GM11168 (cell line): ENCODE data around the gene UBA6.
"Not testable (repeated sequence)": the region's sequence is repeated elsewhere in the genome, so short reads cannot be mapped to it uniquely, and the experiment has no call there.

Source experiments
- in situ Hi-C: fragments of 300-500 bp; cut with MboI; formaldehyde crosslinking; loops from one replicate; pipeline ENCODE4 v1.12.0; 2022; ENCODE audit warnings: low sequenced_read_pairs; ENCODE audit not compliant: unreplicated experiment

The UBA6 gene

DNA sequence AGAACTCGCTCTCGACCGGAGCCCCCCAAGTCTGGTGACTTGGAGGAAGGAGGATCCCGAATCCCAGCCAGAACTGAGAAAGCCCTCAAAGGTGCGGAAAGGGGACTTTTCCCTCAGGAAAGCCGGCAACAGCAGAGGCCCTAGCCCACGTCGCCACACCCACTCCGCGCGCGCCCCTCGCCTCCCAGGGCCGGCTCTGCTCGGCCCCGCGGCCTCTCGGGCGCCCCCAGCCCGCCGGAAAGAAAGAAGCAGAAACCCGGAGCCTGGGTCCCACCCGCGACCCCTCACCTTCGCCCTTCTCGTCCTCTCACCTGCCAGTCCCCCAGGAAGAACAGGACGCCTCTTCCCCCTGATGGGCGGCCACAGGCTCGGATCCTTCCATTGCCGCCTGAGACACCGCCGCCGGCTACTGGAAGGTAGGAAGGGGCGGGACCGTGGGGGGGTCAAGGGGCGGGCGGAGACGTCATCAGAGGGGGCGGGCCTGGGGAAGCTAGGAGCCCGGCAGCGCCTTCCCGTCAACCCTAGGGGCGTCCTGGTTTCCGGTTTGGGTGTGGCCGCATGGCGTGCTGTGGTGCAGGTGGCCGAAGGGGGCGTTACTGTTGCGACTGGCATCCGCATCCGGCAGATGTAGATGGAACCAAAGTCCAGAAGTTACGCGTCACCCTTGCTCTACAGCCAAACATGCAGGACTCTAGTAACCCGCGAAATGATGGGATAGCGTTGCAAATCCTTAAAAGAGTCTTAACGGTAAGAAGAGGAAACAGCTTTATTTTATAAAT lies at the start of gene UBA6:
TSS of gene UBA6 (minus strand) at position 418 of the 779 bp plus-strand sequence. CDS start at position 382, 36 bp downstream.
- in situ Hi-C loops, result loop anchor here (10.0 kb wide), 1 partner anchor 156 kb away; the partner anchor contains the start of gene CENPC

DNA sequence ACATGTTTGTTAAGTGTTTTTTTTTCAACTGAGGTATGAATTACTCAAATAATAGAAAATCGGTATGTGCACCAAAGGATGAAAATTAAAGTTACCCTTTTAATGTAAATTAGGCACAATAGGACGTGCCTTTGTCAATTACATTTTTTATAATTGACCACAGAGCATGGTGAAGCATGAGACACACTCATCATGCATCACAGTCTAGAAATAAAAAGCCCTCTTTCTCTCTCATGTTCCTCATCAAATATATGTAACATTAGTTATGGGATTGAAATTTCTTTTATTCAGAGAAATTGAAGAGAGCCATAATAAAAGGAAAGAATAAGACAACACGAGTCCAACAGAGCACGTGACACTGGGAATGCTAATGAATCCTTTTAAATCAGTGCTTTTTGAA lies 49.7 kb upstream of the UBA6 start:
- in situ Hi-C loops, result no loop called here

DNA sequence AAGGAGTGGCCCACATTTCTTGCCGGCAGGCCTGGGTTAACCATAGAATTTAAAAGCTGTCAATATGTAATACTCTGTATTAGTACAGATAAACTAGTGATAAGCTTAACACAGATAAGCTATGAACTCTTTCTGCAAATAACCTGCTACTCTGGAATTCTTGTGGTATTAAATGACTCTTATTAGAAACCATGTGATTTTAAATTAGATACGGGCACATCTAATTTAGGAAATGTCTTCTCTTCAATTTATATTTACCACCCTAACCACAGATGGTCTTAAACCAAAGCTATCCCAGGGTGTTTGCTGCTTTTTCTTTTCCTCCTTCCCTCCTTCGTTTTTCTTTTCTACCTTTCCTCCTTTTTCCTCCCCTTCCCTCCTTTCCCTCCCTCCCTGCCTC lies 48.3 kb upstream of the UBA6 start:
- in situ Hi-C loops, result no loop called here

DNA sequence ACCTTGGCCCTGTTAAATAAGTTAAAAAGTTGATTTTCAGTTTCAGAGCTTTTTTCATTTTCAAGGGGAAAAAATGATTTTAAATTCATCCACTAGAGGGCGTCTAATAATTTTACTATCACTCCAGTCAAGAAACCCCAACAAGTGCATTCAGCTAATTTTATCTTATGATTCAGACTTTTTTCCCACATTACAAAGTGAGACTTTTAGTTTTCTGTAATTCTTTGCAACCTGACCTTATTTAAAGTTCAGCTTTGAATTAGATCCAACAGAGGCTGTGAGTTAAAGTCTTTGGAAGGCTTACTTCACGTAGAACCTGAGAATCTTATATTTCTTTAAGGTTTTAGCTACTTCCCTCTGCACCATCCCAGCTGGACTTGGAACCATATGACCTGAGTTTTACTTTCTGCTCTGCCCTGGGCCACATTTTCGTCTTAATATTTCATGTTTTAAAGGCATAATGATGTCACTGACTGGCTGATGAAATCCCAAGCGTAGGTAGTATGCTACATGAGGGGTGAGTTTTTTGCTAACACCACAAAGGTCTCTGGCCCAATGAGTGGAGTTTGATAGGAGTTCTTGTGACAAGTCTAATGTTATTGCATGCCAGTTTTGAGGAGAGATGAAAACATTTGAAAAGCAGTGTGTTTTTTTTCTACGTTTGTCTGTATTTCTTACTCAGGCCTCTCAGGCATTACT lies 46.0 kb upstream of the UBA6 start:
- in situ Hi-C loops, result no loop called here

DNA sequence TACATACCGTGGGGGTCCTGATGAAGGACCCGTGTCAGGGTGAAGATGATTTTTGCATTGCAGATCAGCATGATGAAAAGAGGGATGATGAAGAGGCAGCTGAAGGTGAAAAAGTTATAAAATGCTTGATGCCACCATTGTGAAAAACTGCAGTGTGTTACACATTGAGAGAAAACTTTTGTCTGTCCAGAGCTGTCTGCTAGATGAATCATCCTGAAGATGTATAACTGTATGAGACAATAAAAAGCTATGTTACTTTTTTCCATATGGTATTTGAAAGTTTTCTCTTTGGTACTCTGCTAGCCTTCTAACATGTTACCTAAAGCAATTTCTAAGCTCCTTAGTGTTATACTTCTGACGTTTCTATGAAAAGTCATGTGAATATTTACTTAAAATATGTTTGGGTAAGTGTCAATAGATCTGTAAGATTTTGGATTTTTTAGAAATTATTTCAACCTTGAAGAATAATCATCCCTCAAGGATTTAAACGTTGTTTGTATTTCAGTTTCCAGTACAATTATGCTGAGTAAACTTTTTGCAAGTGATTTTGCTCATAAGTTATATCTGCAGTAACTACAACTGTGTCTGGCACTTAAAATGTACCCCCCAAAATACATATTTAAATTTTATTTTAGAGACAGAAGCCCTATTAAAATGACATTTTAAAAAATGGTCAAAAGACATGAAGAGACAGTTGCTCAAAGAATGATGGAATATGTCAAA lies 43.8 kb upstream of the UBA6 start:
- in situ Hi-C loops, result no loop called here

DNA sequence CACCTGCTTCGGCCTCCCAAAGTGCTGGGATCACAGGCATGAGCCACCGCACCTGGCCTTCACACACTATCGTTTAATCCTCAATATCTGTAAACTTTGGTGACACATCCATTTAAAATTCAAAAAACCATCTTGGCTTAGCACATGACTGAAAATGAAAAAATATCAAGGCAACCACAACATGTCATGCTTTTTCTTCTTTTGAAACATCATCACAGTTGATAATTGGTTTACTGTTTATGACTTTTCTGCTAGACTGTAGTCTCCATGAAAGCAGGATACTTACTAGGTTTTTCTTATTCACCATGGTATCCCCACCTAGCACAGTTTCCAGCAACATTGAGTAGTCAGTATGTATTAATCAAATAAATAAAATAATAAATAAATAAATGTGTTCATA lies 42.2 kb upstream of the UBA6 start:
- in situ Hi-C loops, result no loop called here

DNA sequence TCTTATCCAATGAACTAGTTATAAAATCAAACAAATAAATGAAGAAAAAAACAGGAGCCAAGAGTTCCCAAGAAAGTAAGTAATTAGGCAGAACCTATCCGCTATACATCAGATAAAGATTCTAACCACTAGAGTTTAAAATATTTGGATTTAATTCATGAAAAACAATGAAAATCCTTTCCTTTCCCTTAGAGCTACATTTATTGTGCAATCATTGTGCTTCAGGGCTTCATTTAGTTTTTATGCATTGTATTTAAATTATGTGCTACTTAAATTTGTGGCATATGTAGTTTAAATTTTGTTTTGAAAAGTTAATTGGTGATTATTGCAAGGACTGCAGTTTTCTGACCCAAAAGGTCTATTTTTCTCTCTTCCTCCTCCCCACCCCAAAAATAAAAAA lies 35.3 kb upstream of the UBA6 start:
- in situ Hi-C loops, result no loop called here

DNA sequence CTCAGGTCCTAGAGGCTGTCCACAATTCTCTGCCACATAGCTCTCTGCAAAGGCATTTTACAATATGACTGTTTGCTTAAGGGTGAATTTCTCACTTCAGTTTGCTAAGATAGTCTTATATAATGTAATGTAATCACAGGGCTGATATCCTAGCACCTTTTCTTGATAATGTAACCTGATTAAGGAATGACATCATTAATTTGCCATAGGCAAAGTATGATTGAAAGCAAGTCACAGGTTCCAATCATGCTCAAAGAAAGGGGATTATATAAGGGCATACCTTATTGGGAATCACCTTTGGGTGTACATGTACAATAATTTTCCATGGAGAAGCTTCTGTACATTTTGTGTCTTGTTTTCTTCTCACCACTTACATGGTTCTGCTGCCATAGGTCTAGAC lies 34.4 kb upstream of the UBA6 start:
- in situ Hi-C loops, result no loop called here

DNA sequence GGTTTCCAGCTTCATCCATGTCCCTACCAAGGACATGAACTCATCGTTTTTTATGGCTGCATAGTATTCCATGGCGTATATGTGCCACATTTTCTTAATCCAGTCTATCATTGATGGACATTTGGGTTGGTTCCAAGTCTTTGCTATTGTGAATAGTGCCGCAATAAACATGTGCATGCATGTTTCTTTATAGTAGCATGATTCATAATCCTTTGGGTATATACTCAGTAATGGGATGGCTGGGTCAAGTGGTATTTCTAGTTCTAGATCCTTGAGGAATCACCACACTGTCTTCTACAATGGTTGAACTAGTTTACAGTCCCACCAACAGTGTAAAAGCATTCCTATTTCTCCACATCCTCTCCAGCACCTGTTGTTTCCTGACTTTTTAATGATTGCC lies 29.6 kb upstream of the UBA6 start:
- in situ Hi-C loops, result not testable (repeated sequence)

DNA sequence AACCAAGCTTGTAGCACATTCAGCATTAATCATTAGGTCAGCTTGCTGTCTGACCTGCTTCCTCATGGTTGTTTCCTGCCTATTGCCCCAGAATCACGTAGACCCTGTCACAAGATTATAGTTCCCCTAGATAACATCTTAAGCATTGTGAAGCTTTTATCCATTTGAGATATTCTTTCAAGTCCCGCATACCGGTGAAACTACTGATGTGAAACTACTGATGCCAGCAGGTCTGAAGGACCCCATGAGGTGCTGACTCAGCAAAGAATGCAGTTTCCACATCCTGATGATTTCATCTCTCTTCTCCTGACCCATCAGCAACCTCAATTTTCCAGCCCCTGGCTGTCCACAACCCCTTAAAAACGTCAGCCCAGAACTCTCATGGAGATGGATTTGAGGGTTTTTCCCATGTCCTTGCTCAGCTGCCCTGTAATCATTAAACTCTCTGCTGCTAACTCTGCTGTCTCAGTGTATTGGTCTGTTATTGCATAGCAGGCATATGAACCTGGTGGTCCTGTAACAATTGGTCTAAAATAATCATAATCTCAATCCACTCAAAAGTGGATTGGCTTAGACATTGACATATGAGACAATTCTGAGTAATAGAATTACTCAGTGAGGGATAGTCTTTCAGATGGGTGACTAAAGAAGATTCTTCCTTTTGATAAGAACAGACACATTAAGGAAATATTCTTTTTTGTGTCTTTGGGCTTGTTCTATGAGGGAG lies 26.3 kb upstream of the UBA6 start:
- in situ Hi-C loops, result no loop called here

DNA sequence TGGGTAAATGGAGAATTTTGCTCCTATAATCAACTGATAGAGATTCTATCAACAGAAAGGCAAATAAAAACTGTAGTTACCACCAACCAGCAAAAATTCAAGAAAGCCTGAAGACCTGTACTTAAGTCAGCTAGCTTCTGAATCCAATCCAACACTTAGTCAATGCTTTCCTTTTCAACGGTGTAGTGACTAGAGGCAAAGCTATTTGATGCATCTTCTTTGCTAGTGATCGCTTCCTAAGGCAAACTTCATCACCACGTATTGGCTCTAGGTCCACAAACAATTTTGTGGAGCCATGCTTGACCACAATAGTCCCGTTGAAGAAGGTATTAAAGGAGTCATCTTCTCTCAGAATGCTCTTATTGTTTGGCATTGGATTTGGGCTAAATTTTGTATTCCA lies 25.0 kb upstream of the UBA6 start:
- in situ Hi-C loops, result no loop called here

DNA sequence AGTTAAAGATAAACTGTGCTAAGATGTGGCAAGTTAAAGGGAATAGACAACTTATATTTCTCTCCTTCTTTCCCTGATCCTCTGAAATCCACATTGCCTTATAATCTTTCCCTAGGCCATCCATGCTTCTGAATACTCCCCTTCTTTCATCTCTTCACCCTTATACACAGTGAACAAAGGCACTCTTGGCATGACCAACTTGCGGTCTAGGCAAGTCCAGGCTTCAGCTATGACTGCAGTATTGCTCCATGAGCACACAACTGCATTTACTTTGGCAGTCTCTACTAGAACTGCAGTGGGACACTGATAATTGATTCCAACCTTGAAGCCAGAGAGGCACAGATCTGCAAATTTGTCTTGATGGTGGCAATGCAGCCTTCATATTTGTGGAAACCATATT lies 24.2 kb upstream of the UBA6 start:
- in situ Hi-C loops, result no loop called here

DNA sequence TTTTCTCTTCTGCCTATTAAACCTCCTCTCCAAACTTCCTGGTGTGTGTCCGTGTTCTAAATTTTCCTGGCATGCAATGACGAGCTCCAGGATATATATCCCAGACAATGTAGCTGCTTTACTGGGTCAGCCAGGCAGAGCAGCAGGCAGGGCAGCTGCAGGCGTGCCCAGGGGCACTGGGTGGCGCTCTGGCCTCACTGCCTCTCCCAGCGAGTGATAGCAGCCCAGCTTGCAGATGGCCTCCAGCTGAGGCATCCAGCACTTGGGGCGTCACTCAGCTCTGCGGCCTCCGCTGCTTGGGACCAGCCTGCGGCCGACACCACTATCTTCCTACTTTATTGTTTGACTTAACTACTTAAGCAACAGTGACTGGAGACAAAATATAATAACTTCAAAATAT lies 23.0 kb upstream of the UBA6 start:
- in situ Hi-C loops, result no loop called here

DNA sequence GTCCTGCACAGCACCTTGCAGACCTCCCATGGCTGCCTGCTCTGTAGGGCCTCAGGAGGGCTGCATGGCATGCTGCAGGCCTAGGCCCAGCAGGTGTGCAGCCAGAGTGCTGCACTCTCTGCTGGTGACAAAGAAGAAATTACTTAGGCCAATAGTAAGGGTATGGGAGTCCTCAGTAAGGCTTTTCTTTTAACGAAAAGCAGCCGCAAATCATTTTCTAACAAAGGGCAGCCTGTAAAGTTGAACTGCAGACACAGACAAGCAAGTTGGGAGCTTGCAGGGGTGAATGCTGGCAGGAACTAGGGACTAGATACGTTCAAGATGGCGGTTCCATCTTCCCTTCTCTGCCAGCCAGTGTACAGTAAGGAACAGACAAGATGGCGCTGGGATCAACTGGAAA lies 22.4 kb upstream of the UBA6 start:
- in situ Hi-C loops, result no loop called here

DNA sequence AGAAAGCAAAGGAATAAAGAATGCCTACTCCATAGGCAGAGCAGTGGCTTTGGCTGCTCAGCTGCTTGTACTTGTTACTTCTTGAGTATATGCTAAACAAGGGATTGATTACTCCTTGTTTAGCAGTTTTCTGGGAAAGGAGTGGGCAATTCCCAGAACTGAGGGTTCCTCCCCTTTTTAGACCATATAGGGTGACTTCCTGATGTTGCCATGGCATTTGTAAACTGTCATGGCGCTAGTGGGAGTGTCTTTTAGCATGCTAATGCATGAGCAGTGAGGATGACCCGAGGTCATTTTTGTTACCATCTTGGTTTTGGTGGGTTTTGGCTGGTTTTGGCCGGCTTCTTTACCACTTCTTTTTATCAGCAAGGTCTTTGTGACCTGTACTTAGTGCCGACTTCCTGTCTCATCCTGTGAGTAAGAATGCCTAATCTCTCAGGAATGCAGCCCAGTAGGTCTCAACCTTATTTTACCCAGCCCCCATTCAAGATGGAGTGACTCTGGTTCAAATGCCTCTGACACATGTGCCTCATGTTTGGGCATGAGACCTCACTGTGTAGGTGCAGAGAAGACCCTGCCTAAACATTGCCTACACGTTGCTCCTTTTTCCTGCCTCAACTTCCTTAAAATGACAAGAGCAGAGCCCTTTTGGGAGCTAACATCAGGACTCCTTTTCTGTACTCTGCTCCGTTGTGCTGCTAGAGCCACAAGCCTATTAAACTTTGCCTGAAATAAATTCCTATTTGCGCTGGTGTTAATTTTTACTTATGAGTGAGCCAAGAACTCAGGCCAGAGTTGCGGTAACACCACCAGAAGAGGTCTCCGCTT lies 21.0 kb upstream of the UBA6 start:
- in situ Hi-C loops, result no loop called here

DNA sequence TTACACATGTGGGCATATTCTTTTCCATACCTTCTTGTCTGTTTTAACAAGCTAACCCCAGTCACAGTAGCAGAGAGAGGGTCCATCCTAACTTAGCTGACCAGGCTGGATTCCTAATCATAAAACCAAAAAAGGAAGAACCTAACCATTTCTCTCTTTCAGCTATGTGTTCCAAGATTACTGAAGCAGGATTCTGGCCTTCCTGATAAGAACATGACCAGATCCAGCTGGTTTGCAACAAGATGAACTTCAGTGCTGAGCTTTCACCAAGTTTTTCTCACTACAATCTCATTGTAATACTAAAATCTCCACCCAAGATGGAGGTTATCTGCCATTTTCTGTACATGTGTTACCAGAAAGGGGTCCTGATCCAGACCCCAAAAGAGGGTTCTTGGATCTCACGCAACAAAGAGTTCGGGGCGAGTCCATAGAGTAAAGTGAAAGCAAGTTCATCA lies 20.4 kb upstream of the UBA6 start:
- in situ Hi-C loops, result no loop called here

DNA sequence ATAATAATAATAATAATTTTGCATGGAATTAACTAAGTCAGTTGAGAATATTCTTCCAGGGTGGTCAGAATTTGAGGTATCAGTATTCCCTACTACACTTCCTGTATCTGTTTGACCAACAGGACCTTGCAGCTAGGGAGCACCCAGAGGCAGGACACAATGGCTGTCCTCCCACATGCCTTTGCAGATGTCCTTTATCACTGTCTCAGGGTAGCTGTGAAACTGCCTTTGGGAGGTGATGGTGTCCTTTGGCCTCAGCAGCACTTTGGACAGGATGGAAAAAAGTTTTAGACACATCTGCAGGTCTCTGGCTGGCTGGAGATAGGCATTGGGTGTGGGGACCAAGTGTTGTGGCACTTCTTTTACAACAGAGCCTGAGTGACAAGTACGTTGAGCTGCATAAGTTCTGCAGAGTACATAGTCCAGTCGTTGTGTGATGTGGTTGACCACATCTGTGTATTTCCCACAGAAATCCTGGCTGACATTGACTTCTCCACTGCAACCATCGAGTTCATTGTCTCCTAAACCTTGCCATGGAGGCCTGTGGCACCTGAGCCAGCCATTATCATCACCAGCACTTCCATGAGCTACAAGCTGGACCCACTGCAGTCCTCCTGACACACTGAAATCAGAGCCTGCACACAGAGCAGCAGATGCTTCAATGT lies 19.1 kb upstream of the UBA6 start:
- in situ Hi-C loops, result no loop called here

DNA sequence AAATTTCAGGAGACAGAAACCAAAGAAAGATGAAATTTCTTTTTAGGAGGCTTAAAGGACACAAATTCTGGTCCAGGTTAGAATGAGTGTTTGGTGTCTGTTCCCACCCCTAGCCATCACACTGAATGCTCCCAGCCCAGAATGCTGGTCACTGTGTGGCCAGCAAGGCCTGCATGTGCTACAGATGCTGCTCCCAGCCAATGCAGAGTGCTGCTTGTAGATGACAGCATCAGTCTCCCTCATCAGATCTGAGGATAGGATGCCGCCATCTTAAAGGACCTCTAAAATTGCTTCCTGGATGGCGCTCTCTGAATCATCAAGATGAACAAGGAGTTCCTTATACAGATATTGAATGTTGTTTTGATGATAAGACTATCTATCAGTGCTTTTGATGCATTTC lies 17.9 kb upstream of the UBA6 start:
- in situ Hi-C loops, result no loop called here

DNA sequence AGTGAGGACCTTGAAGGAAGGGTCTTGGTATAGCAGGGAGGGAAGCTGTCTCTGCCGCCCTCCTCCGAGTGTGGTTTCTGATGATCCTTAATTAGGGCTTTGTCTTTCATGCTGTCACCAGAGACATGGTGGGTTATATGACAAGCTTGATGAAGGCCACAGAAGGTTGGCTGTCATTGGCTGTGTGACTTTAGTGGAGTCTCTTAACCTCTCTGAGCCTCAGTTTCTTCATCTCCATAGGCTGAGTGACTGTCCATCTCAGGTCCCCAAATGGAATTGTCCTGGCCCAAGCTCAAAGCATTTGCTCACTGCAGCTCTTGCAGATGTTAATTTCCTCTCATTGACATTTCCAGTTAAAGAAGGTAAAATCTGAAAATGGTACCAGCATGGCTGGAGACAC lies 16.6 kb upstream of the UBA6 start:
- in situ Hi-C loops, result no loop called here
